SH-SY5Y (cell line): ENCODE measurements around the gene CLEC3B.

Experiments used
- GATA2 ChIP-seq: IDR thresholded peaks from 2 replicates; pipeline ENCODE4 v1.6.1; 2011; ENCODE audit warnings: mild to moderate bottlenecking, low read depth, low read length
- GATA3 ChIP-seq: IDR thresholded peaks from 2 replicates; pipeline ENCODE4 v1.6.1; 2011; ENCODE audit warnings: low read depth, mild to moderate bottlenecking, low read length, moderate library complexity

DNA sequence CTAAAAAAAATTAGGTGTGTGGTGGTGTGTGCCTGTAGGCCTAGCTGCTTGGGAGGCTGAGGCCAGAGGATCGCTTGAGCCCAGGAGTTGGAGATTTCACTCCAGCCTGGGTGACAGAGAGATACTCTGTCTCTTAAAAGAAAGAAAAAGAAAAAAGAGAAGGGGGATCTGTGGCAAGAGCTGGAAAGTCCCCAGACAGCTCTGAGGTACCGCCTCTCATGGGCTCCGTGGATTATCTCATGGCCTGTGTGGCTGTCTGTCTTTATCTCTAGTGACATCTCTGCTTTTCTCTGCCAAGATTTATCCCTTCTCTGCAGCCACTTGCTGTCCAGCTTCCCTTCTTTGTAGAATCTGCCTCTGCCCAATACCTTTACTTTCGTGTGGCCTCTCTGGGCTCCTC, 44.4 kb upstream of the CLEC3B start:
- TF ChIP-seq GATA2 (peak; percentile 26; the same call in 1 of the 2 replicates), GATA3 (no peak)
